ENCODE data around the gene ZNF502. TPM values are rescaled to one million over a fixed set of nuclear protein-coding genes. Genes with fewer than 3 reads are reported as not detected.

The ZNF502 gene
- total and polyA plus RNA-seq, 2 of the 8 experiments (the other 6 are each of a cell fraction or from before 2014, with no cell fraction given), result 1.5 to 3.8 TPM

- no peak for TF ChIP-seq CBX8 (IDR thresholded peaks at IDR 0.05; ENCODE audit: borderline replicate concordance, low read depth, low read length)
- peak; percentile 32 for TF ChIP-seq EZH2 (IDR thresholded peaks at IDR 0.05; ENCODE audit: low read depth, low read length, severe bottlenecking)
- TF ChIP-seq BACH1 (IDR thresholded peaks at IDR 0.05; ENCODE audit: low read length), result no peak
- TF ChIP-seq, protein P1, sequence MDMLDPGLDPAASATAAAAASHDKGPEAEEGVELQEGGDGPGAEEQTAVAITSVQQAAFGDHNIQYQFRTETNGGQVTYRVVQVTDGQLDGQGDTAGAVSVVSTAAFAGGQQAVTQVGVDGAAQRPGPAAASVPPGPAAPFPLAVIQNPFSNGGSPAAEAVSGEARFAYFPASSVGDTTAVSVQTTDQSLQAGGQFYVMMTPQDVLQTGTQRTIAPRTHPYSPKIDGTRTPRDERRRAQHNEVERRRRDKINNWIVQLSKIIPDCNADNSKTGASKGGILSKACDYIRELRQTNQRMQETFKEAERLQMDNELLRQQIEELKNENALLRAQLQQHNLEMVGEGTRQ (IDR thresholded peaks at IDR 0.05; ENCODE audit: low read length), result no peak
- peak; percentile 36 to 38; a peak in 3 of 4 replicates for TF ChIP-seq RAD21 (IDR thresholded peaks at IDR 0.05 in 1 of 2, conservative IDR thresholded peaks at IDR 0.05 in 1 of 2; ENCODE audit: low read depth in 2 of 2, low read length in 2 of 2)
- TF ChIP-seq SP2 (IDR thresholded peaks at IDR 0.05; ENCODE audit: low read length), result peak; percentile 93
- no peak for TF ChIP-seq BCL11A (IDR thresholded peaks at IDR 0.05; ENCODE audit: low read depth in 2 of 2, low read length in 2 of 2)
- TF ChIP-seq SRF (IDR thresholded peaks at IDR 0.05; ENCODE audit: low read depth, low read length), result 0 out of 2 replicates have a peak, but pooled peaks have one; percentile 68
These were observed at the start of gene ZNF502 (continued) for GRCh38 chr3:44712455-44713075.

All from H1 (cell line).